B cell (primary cell): Measurements from ENCODE around the gene DGCR2.

Experiments
- CTCF ChIP-seq: fragments of 200-600 bp; IDR thresholded peaks from one replicate; pipeline ENCODE4 v1.8.0; 2022; ENCODE audit warnings: antibody characterized with exemption, mild to moderate bottlenecking
- EZH2 ChIP-seq: IDR thresholded peaks from 2 replicates; pipeline ENCODE4 v1.6.1; 2012; ENCODE audit warnings: borderline replicate concordance, low read depth, mild to moderate bottlenecking, moderate library complexity, low read length; ENCODE audit not compliant: insufficient read depth, poor library complexity, severe bottlenecking

- no peak for TF ChIP-seq EZH2
- no peak for TF ChIP-seq CTCF
Measured at GRCh38 chr22:18994701-18995326, 127.4 kb downstream of the DGCR2 start.
